NCI-H1436 (cell line): Measurements from ENCODE around the gene LSS.
A peak's percentile ranks its signal among the peaks of the same experiment; 100 is the strongest.

Experiments used
- DNase-seq: peaks from one replicate; lab custom pipeline; 2025; lab: John Stamatoyannopoulos, UW

LSS gene

GRCh38 chr21:46218906-46219590, 9.5 kb downstream of the LSS start:
- DNase-seq, result no peak

GRCh38 chr21:46217511-46218196, 10.9 kb downstream of the LSS start:
- DNase-seq, result no peak

DNA sequence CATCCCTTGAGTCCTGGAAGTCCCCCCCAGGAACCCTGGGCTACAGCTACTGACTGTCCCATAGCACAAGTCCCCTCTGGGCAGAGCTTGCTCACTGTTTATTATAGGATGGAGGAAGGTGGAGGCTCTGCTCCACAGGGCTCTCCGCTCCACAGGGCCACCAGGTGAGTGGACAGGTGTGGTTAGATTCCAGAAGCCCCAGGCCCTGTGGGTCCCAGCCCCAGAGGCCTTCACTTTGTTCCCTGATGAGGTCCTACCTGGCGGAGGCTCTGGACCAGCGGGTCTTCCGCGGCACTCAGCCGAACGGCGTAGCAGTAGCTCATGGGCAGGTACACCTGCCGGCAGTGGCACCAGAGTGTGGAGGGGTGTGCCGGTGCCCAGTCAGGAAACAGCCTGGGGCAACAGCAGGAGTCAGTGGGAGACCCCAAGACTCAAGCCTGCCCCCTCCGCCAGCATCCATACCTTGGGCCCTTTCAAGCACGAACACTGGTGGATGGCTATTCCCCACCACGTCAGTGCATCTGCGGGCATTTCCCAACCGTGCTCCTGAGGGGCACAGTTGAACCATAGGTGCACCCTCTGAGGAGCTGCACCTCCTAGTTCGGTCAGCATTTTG, 12.3 kb downstream of the LSS start:
- DNase-seq, result no peak

DNA sequence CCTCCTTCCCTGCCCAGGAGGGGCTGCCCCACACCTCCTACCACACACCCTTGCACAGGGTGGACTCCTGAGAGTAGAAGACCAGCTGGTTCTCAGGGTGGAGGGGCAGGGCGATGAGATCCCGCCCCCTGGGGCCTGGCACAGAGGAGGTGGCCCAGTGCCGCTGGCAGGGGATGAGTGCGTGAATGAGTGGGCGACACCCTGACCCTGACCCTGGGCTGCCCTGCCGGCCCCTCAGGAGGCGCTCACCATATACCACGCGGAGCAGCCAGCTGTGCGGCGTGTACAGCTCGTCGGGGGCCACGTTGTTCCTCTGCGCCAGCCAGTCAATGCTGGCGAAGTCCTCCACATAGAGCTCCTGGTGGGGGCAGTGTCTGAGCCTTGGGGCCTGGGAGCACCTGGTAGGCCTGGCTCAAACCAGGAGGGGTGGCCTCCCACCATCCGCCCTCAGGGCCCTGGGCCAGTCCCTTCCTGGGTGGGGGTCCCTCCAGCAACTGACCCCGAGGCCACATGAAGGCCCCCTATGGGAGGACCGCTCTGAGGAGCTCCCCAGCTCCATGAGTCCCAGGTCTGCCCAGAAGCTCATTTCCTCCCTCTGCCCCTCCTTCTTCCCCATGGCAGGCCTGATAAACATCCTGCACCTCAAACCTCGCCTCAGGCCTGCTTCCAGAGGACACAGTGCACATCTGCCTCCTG, 13.0 kb downstream of the LSS start:
- DNase-seq, result no peak

DNA sequence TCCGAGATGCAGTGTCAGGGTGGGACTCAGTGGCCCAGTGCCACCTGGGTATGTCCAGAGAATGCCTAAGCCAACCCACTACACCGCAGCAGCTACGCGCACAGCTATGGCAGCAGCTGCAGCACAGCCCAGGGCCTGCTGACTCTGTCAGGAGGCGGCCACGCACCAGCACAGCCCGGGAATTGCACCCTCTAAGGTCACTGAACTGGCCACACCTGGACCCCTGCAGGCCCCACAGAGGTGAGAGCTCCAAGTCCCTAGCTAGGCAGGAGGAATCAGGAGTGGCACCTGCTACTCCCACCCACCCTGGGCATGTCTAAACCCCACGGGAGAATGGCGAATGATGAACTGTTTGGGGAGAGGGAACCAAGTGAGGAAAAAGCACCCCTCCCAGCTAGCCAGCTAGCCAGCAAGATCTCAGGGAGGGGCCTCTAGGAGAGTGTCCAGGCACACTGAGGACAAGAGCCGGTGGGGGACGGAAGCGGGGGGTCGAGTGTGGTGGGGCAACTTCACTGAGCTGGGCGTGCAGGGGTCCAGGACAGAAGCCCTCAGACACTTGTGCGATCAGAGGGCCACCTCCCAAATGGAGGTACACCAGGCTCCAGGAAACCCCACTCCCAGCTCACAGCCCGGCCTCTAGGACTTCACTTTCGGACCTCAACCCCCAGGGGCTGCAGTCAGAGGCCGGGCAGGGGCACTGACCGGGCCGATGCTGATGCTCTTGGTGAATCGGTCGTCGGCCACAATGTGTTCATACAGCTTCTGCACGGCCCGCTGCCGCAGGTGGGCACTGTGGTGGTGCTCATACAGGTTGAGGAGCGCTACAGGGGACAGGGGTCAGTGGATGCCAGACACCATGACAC, 13.9 kb downstream of the LSS start:
- DNase-seq, result no peak

DNA sequence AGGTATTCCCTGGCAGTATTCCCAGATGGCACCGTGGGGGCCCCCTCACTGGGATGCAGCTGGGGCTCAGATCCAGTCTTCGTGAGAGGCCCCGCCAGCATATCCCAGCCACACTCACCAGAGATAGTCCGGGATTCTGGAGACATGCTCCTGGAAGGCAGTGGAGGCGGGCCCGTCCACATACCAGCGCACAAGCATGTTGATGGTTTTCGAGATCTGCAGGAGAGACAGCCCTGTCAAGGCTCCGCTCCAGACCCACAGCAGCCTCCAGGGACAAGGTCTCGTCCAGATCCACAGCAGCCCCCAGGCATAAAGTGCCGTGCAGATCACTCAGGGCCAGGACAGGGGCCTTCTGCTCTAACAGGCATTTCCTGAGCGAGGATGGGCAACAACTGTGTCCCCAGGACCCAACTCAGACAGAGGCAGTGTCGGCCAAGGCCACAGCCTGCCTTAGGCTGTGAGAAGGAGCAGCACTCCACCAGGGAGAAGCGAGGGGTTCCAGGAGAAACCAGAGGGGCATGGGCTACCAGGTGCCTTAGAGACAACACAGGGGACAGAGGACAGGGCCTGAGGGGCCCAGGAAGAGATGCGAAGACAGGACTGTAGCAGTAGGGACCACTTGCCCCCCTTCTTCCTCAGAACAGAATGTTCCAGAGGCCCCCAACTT, 14.8 kb downstream of the LSS start:
- no peak for DNase-seq

DNA sequence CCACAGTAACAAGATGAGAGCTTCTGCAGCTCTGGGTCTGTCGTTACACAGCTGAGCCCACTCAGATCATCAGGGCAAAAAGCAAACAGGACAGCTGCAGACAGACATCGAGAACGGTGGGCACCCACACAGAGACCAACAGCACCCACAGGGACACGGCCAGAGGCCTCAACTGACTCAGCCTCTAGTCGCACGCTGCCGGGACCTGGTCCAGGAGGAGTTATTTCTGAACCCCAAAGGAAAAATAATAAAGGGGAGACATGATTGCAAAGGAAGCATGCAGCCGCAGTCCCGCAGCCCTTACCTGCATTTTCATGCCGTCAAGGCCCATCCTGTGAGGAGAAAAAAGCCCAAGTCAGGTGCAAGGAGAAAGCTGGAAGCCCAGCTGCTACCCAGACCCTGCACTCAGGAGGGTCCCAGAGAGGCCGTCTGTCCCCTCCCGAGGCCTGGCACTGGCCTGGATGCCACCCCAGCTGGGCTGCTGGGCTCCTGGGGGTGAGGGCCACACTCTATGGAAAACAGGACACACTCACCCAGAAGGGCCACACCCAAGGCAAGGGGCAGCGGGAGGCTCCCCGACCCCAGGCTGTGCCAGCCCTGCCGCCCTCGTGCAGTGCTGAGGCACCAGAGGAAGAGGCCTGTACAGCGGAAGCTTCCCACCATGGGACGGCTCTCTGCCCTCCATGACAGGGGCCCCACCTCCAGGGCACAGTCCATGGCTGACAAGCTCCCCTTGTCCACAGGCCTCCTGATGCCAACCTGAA, 15.7 kb downstream of the LSS start:
- no peak for DNase-seq

DNA sequence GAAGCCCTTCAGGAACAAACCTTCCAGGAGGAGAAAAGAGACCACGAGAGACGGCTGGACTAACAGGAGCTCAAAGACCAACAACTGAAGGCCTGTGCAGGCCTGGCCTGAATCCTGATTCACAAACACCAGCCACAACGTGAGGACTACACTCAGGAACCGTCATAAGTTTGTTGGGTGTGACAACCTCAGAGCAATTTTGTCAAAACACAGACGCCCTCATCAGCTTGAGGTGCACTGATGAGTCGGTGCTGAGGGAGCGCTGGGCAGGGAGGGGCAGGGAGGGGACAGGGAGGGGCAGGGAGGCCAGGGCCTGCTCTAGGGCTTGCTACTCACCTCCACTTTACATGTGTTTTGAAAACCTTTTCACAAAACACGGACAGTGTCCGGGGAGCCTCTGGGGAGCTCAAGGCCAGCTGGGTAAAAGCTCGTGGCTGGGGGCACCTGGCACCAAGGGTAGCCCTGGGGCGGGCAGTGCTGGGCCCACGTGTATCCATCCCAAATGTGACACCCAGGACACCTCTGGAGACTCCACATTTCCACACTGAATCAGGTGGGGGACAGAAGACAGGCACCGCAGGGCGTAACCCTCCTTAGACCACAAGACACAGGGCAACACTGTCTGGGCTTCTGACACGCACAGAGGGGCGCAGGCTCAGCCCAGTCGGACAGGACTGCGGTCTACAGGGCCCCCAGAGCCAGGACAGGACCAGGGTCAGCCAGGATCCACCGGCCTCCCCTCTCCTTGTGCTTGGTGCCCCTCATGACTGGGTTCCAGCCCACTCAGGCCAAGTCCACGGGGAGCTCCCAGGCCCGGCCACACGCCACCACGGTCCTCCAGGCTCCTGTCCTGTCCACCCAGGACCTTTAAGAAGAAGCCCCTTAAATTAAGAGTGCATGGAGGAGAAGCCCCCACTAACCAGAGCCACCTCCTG, 16.5 kb downstream of the LSS start:
- no peak for DNase-seq

- no peak for DNase-seq
Observed at GRCh38 chr21:46211376-46211775, 17.2 kb downstream of the LSS start.

DNA sequence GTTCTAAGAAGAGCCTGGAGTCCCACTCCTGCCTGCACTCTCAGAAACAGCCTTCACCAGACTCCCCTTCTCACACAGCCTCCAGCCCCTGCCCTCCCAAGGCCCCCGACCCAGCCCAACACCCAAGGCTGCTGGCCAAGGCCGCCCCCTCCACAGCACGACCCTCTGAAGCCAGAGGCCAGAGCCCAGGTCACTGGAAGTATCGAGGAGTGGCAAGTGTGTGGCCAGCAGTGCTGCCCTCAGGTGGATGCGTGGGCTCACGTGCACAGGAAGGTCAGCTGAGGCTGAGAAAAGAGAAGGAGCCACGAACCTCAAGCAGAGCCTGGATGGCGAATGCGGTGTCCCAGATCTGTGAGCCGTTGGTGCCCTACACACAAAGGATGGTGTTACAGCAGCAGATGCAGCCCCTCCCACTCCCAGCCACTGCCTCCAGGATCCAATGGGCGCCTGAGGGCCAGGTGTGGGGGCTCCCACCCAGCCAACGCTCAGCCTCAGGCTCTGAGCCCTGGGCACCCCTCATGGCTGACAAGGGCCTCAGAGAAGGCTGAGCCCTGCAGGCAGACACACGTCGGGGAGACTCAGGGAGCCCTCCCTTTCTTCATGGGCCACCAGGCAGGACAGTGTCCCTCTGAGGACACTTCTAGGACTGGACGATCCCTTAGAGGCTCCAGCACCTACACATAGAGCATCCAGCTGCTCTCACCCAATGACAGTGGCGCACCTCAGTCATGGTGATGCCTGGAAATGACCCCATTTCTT, 18.0 kb downstream of the LSS start:
- DNase-seq, result no peak

DNA sequence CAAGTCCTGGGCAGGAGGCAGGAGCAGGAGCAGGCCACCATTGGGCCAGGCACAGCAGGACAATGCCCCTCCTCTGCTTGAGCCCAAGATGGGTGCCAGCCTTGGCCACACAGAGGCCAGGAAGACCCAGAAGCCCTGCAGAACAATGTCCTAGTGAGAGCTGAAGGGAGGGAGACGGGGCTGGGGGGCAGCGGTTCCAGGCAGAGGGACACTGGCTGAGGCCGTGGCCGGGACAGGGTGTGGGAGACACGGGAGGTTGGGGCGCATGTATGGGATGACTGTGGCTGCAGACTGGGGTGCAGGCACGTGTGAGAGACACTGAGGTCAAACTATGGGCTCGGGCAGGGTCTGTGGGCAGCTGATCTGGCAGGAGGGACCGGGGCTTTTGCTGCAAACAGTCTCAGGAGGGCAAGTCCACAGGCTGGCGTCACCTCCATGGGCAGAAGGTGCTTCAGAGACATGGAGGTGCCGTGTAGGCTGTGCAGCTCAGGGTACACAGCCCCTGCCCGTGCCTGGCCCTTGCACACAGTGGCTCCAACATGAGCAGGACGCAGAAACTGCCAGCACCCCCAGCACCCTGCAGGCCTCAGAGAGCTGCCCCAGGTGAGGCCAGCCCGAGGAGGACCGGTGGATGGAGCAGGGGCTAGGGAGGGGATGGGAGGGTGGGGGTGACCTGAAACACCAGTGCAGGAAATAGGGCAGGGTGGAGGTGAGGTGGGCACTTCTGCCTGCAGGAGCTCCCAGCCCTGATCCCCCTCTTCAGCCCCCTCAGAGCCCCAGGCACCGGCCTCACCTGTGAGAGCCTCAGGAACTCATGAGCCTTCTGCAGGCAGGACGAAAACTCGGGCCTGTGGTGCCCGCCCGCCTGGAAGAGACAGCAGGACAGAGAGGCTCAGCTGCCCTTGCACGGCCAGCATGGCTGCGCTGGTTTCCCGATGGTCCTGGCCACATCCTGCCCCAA, 19.5 kb downstream of the LSS start:
- DNase-seq, result no peak

DNA sequence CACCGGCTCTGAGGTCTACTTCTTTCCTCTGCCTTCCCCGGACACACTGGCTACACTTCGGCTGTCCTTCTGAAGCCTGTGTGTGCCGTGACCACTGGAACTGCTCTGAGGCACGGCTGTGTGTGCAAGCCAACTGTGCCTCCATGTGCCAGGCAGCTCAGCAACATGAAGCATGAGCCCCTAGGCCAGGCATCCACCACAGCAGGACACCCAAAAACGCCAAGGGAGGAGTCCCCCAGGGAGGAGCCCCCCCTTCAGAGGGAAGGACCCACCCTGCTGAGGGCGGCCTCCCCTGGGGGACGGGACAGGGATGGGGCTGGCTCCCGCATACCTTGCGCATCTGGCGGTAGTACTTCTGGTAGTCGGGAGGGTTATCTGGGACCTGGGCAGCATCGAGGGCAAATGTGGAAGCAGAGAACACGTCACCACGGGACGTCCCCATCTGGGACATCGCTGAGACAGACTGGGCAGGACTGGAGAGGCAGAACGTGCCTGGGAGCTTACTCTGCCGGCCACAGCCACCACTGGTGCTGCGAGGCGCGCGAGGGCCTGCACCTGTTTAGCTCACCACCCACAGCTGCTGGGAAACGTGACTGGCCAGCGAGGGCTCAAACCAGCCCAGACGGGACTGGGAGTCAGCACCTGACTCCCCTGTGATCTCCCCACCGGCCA, 20.5 kb downstream of the LSS start:
- DNase-seq, result no peak

GRCh38 chr21:46207006-46207919, 21.3 kb downstream of the LSS start:
- no peak for DNase-seq

GRCh38 chr21:46206163-46207005, 22.2 kb downstream of the LSS start:
- DNase-seq, result no peak

DNA sequence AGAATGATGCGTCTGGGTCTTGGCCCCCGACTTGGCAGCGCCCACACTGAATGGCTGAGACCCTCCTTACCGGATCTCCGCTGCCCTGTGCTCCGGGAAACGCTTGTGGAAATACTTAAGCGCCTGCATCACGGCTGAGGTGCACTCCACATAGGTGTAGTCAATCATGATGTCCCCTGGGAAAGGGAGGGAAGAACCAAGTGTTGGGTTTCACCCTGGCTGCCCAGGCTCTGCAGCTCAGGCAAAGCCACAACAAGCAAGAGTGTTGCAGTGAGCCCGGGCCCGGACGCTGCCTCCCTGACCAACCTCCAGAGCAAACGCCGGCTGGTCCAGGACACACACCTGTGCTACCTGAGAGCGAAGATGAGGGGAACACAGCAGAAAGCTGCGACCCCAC, 22.8 kb downstream of the LSS start:
- DNase-seq, result peak; percentile 72
